Lung (tissue), 12 donors: Measurements from ENCODE around the gene LGR6. TPM values are rescaled to one million over a fixed set of nuclear protein-coding genes. Genes with fewer than 3 reads are reported as not detected.

Experiments used
- ATAC-seq: fragments of 200-7000 bp; cut with Tn5 transposase; one replicate; pipeline ENCODE4 v1.9.1; 2020; ENCODE audit warnings: moderate number of reproducible peaks; ENCODE audit not compliant: insufficient read depth, low FRiP score
- DNase-seq, 3 donors: peaks; one replicate each; pipeline ENCODE4 v3.0.0-alpha.2; 2013 to 2017
- H3K27ac ChIP-seq, 2 donors: one replicate each; pipeline ENCODE4 v1.5.1; 2013; ENCODE audit warnings: mild to moderate bottlenecking in 2 of 2, moderate library complexity in 2 of 2, control low read depth in 1 of 2, inconsistent platforms in 1 of 2, low read depth in 1 of 2, low read length in 1 of 2
- H3K27me3 ChIP-seq, 3 donors: one replicate each; pipeline ENCODE4 v1.5.1; 2013; ENCODE audit warnings: low read length in 2 of 3; ENCODE audit not compliant: control insufficient read depth in 3 of 3, insufficient read depth in 3 of 3
- H3K36me3 ChIP-seq, 4 donors: one replicate each; pipeline ENCODE4 v1.5.1; 2013; ENCODE audit warnings: low read length in 4 of 4, mild to moderate bottlenecking in 1 of 4, moderate library complexity in 1 of 4; ENCODE audit not compliant: control insufficient read depth in 4 of 4, insufficient read depth in 4 of 4
- H3K4me1 ChIP-seq, 5 donors: one replicate each; pipeline ENCODE4 v1.5.1; 2013; ENCODE audit warnings: low read length in 5 of 5, mild to moderate bottlenecking in 2 of 5, moderate library complexity in 1 of 5; ENCODE audit not compliant: control insufficient read depth in 5 of 5, insufficient read depth in 5 of 5
- H3K4me3 ChIP-seq: one replicate; pipeline ENCODE4 v1.5.1; 2013; ENCODE audit warnings: mild to moderate bottlenecking, control low read depth, moderate library complexity
- H3K9ac ChIP-seq, 2 donors: one replicate each; pipeline ENCODE4 v1.5.1; 2013; ENCODE audit warnings: low read length in 2 of 2, control low read depth in 1 of 2; ENCODE audit not compliant: insufficient read depth in 1 of 2
- H3K9me3 ChIP-seq, 4 donors: one replicate each; pipeline ENCODE4 v1.5.1; 2013; ENCODE audit warnings: low read length in 3 of 4, mild to moderate bottlenecking in 1 of 4, moderate library complexity in 1 of 4; ENCODE audit not compliant: control insufficient read depth in 4 of 4, insufficient read depth in 3 of 4
- WGBS, 2 donors: extraction: QIAGEN DNeasy Blood & Tissue Kit; methylation state at CpG; one replicate each; pipeline ENCODE4 v1.1.7; 2013; 5-methylcytosine and 5-hydroxymethylcytosine counted together
- polyA plus RNA-seq, 2 donors: library from polyadenylated mRNA; stranded (reverse); fragments of 200-250 nt; gene quantifications; one replicate each; pipeline ENCODE4 v1.2.1, GENCODE V29; 2013
- total RNA-seq, 2 donors: library from RNA; depleted of rRNA in 1 of 2; stranded (reverse); fragments of >200 nt in 1 of 2; gene quantifications; one replicate each; pipeline ENCODE4 v1.2.1, GENCODE V29; 2014 to 2021
- TF ChIP-seq, protein P1 (sequence below): IDR thresholded peaks from 2 replicates; pipeline ENCODE4 v1.5.1; 2012; ENCODE audit warnings: mild to moderate bottlenecking; ENCODE audit errors: control extremely low read depth, extremely low read depth
- donor health status: control.
- donor health status: control.
- donor health status: Bipolar disorder and iron deficiency.
- donor health status: healthy.
- donor health status: DM: yes; HTN: yes; CAD: no.

Gene LGR6
- total and polyA plus RNA-seq, 4 donors: 0.57 to 4.1 (median 1.3) TPM

DNA sequence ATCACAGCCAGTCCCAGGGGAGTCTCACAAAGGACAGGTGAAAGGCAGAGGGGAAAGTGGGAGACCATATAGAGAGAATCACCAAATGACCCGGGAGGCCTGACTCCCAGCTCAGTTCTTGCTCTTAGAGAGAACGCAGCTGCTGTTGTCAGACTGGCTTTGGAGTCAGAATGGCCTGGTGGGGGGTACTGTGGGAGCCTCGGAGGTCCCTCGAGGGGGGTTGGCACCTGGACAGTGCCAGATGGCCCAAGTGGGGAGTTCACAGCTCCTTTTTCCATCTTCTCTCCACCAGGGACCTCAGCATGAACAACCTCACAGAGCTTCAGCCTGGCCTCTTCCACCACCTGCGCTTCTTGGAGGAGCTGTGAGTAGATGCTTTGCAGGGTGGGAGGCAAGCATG is 31.5 kb downstream of the LGR6 start:
- H3K9ac ChIP-seq: no peak overlapping the region
- H3K4me1 ChIP-seq: no peaks in the 10 kb centered on the region
- no peak for DNase-seq
- H3K36me3 ChIP-seq: no peaks in the 10 kb centered on the region
- peaks cover 0 to 4% (median 0%) of the 10 kb centered on the region in 4 donors for H3K9me3 ChIP-seq
- no peaks in the 10 kb centered on the region for H3K27me3 ChIP-seq
- H3K4me3 ChIP-seq: no peak overlapping the region
- ATAC-seq: no peak
- no peak overlapping the region for H3K27ac ChIP-seq
- 78 to 84% methylated on average over 5 of the region's 5 CpGs for WGBS, 2 donors
- TF ChIP-seq, protein P1, sequence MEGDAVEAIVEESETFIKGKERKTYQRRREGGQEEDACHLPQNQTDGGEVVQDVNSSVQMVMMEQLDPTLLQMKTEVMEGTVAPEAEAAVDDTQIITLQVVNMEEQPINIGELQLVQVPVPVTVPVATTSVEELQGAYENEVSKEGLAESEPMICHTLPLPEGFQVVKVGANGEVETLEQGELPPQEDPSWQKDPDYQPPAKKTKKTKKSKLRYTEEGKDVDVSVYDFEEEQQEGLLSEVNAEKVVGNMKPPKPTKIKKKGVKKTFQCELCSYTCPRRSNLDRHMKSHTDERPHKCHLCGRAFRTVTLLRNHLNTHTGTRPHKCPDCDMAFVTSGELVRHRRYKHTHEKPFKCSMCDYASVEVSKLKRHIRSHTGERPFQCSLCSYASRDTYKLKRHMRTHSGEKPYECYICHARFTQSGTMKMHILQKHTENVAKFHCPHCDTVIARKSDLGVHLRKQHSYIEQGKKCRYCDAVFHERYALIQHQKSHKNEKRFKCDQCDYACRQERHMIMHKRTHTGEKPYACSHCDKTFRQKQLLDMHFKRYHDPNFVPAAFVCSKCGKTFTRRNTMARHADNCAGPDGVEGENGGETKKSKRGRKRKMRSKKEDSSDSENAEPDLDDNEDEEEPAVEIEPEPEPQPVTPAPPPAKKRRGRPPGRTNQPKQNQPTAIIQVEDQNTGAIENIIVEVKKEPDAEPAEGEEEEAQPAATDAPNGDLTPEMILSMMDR: no peak

DNA sequence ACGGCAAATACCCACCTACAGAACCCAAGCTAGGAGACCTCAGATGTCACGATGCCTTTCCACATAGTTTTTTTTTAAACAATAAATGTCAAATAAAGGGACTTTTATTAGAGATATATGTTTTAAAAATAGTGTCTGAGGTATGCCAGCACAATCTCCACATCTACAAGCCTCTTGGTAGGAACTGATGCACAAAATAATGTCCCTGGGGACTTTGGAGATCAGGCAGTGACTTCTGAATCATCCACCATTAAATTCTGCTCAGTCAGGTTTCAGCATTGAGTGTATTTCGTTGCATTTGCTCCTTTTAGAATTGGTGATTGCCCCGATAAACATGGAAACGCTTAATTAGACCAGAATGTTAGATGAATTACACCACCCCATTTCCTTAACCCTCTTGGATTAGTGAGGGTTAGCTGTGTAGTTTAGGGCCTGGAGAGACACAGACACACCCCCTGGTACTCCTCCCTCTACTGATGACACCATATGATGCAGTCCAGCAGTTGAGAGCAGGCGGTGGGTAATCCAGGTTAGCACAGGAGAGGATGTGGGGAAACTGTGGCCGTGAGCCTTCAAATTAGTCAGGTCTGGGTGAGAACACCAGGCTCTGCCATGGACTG is 33.6 kb downstream of the LGR6 start:
- Histone ChIP-seq H3K27ac (no peak overlapping the region), H3K36me3 (no peaks in the 10 kb centered on the region), H3K4me1 (no peaks in the 10 kb centered on the region), H3K9me3 (peaks cover 0 to 4% (median 0%) of the 10 kb centered on the region in 4 donors), H3K27me3 (no peaks in the 10 kb centered on the region), H3K4me3 (no peak overlapping the region), H3K9ac (no peak overlapping the region)
- DNase-seq: no peak
- WGBS, 2 donors: 87 to 90% methylated on average over 7 of the region's 7 CpGs
- no peak for ATAC-seq
- TF ChIP-seq, protein P1: no peak

DNA sequence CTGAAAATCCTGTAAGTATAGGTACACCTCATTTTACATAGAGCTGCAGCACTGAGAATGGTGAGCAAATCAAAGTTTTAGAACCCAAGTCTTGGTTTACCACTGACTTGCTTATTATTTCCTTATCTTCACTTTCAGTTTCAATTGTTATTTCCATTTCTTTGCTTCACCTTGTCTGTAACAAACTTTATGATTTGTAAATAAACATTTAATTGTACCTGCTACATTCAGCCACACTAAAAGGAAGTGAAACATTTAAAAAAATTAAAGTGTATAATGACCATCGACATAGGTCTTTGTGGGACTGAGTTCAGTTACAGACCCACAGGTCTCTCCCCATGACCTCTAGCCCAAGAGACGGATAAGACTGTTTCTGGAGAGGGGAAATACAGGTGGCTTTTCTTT is 34.4 kb downstream of the LGR6 start:
- DNase-seq (no peak), ATAC-seq (no peak)
- WGBS, 2 donors: 75 to 76% methylated on average over 2 of the region's 2 CpGs
- Histone ChIP-seq H3K27ac (no peak overlapping the region), H3K4me1 (no peaks in the 10 kb centered on the region), H3K9ac (no peak overlapping the region), H3K36me3 (no peaks in the 10 kb centered on the region), H3K27me3 (no peaks in the 10 kb centered on the region), H3K4me3 (no peak overlapping the region), H3K9me3 (peaks cover 0 to 4% (median 0%) of the 10 kb centered on the region in 4 donors)
- TF ChIP-seq, protein P1: no peak
